GM12878 (cell line): ENCODE data around the gene OPCML. TPM values are rescaled to one million over a fixed set of nuclear protein-coding genes. Genes with fewer than 3 reads are reported as not detected.

Source experiments
- ATAC-seq: fragments of 200-7000 bp; cut with Tn5 transposase; 3 replicates; pipeline ENCODE4 v1.9.1; 2020; ENCODE audit warnings: mild to moderate bottlenecking, moderate library complexity
- BruUV-seq: library from RNA; stranded (reverse); fragments of 400-500 nt; replicated peaks from 2 replicates; lab custom pipeline; 2021; lab: Mats Ljungman, UMichigan
- CTCF ChIA-PET: fragments of 300-600 bp; sonication (Branson Sonifier 250); formaldehyde crosslinking; extraction: SDS; loops from one replicate; lab custom pipeline; 2021; ENCODE audit warnings: inconsistent platforms; lab: Yijun Ruan, JAX
- POLR2A ChIA-PET: fragments of 350-600 bp; formaldehyde crosslinking; extraction: SDS; loops from one replicate; lab custom pipeline; 2021; ENCODE audit warnings: inconsistent platforms; lab: Charles Lee
- RAD21 ChIA-PET: fragments of 300-600 bp; sonication (Branson Sonifier 250); formaldehyde crosslinking; loops from one replicate; lab custom pipeline; 2023; ENCODE audit warnings: antibody characterized with exemption; ENCODE audit not compliant: unreplicated experiment; lab: Charles Lee
- SMC1A ChIA-PET: fragments of 300-600 bp; sonication (Branson Sonifier 250); formaldehyde crosslinking; loops from one replicate; lab custom pipeline; 2023; ENCODE audit not compliant: unreplicated experiment, uncharacterized antibody; lab: Charles Lee
- DNase-seq: peaks from one replicate; pipeline ENCODE4 v3.0.0-alpha.2; 2011; ENCODE audit warnings: low read depth, low spot score
- FAIRE-seq: peaks from 3 replicates; lab custom pipeline; 2011; peaks lifted over from hg19 to GRCh38; lab: Jason Lieb, UNC
- H2AFZ ChIP-seq: 2 replicates; pipeline ENCODE4 v1.6.0; 2011; ENCODE audit warnings: low read depth, low read length, control low read depth; ENCODE audit not compliant: control insufficient read depth
- H3K27ac ChIP-seq: 2 replicates; pipeline ENCODE4 v1.5.1; 2011; ENCODE audit warnings: control low read depth; ENCODE audit not compliant: control insufficient read depth, insufficient read depth
- H3K27me3 ChIP-seq, 2 experiments: replicated peaks in 1 of 2; 2 replicates each; pipeline versions ENCODE4 v1.6.0 to v1.6.1; 2011; ENCODE audit warnings: low read length in 1 of 2; ENCODE audit not compliant: control insufficient read depth in 2 of 2, insufficient read depth in 2 of 2
- H3K36me3 ChIP-seq, 2 experiments: 2 replicates each; pipeline ENCODE4 v1.5.1; 2011; ENCODE audit warnings: low read length in 1 of 2; ENCODE audit not compliant: control insufficient read depth in 2 of 2, insufficient read depth in 2 of 2
- H3K4me1 ChIP-seq: 2 replicates; pipeline ENCODE4 v1.6.1; 2011; ENCODE audit warnings: mild to moderate bottlenecking, low read length, moderate library complexity, mixed read lengths; ENCODE audit not compliant: control insufficient read depth, insufficient read depth
- H3K4me2 ChIP-seq: 2 replicates; pipeline ENCODE4 v1.6.0; 2011; ENCODE audit warnings: control low read depth; ENCODE audit not compliant: control insufficient read depth, insufficient read depth
- H3K4me3 ChIP-seq: fragments of 200-600 bp; sonication (generic); 2 replicates; pipeline ENCODE4 v1.5.1; 2016
- H3K79me2 ChIP-seq: 2 replicates; pipeline ENCODE4 v1.6.0; 2011; ENCODE audit warnings: low read length; ENCODE audit not compliant: control insufficient read depth, insufficient read depth
- H3K9ac ChIP-seq: 2 replicates; pipeline ENCODE4 v1.8.0; 2011; ENCODE audit warnings: low read length, control low read depth, mixed read lengths; ENCODE audit not compliant: control insufficient read depth, insufficient read depth
- H3K9me3 ChIP-seq: replicated peaks from 3 replicates; pipeline ENCODE4 v1.5.1; 2011; ENCODE audit warnings: mild to moderate bottlenecking, low read length; ENCODE audit not compliant: control insufficient read depth, insufficient read depth
- H4K20me1 ChIP-seq: 2 replicates; pipeline ENCODE4 v1.6.0; 2011; ENCODE audit not compliant: control insufficient read depth, insufficient read depth
- SREBF1 ChIP-seq: IDR thresholded peaks from 2 replicates; pipeline ENCODE4 v1.6.1; 2012; ENCODE audit warnings: mild to moderate bottlenecking, low read length
- YY1 ChIP-seq: IDR thresholded peaks from 2 replicates; pipeline ENCODE4 v1.6.1; 2011; ENCODE audit warnings: low read depth, mild to moderate bottlenecking, low read length
- whole genome bisulfite sequencing: methylation state at CpG from one replicate; pipeline ENCODE4 v1.1.6; 2016; ENCODE audit warnings: low lambda C conversion rate; ENCODE audit not compliant: insufficient replicate concordance, insufficient coverage; ENCODE audit errors: missing lambda C conversion rate; 5-methylcytosine and 5-hydroxymethylcytosine counted together
- in situ Hi-C: fragments of 300-500 bp; cut with MboI; formaldehyde crosslinking; loops from 9 replicates; pipeline ENCODE4 v1.14.3; 2018; ENCODE audit warnings: mixed read lengths
- intact Hi-C: fragments of 100-400 bp; cut with micrococcal nuclease; formaldehyde crosslinking; loops from one replicate; pipeline ENCODE4 v1.14.2; 2022; ENCODE audit not compliant: unreplicated experiment
- polyA plus RNA-seq, 11 experiments: library from polyadenylated mRNA; depleted of rRNA in 4 of 11; unstranded in 6 of 11; stranded (reverse) in 5 of 11; fragments of >200 nt; fragmentation: Nextera tagmentation in 4 of 11; fragmentation: Illumina TruSeq in 1 of 11; extraction: Ambion mirVana in 4 of 11; extraction: Trizol in 1 of 11; gene quantifications; 1 replicate in 1 of 11; 2 replicates in 10 of 11; pipeline versions ENCODE4 v1.2.1 to v1.2.3, GENCODE V29; 2011 to 2016; ENCODE audit warnings: inconsistent platforms in 2 of 11, missing spikeins in 2 of 11, low read depth in 1 of 11
- total RNA-seq, 4 experiments: library from RNA; depleted of rRNA in 3 of 4; stranded (reverse); fragments of >200 nt in 3 of 4; fragmentation: Illumina TruSeq in 1 of 4; extraction: Trizol in 1 of 4; gene quantifications; 2 replicates each; pipeline versions ENCODE4 v1.2.1 to v1.2.3, GENCODE V29; 2013 to 2021
- TF ChIP-seq, protein P1 (sequence below): IDR thresholded peaks from 2 replicates; pipeline ENCODE4 v1.6.1; 2012; ENCODE audit warnings: improper control_type of control experiment, low read depth, low read length; ENCODE audit not compliant: insufficient replicate concordance

Gene OPCML
- total and polyA plus RNA-seq, 10 of the 15 experiments (the other 5 are each of a cell fraction or from before 2014, with no cell fraction given), result 0.84 TPM; not detected in 9

DNA sequence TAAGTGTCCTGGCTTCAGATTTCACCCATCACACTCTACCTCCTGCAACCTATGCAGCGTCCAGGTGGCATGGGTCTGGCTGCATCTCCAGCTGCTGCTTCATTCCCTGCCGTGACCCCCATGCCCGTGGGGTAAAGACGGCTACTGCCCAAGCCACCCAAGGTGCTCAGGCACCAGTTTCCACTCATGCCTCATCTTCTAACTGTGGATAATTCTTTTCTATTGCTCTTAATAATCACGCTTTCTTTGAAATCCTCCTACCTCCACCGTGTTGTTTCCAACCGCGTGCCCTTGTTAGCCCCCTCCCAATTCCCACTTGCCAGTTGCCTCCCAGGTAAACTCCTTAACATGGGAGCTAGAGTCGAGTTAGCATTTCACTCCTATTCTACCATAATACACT is 738.5 kb downstream of the OPCML start:
- Histone ChIP-seq H4K20me1 (no peaks in the 10 kb centered on the region), H3K27me3 (no peaks in the 10 kb centered on the region), H3K4me1 (no peaks in the 10 kb centered on the region), H3K36me3 (no peaks in the 10 kb centered on the region), H3K9ac (no peak overlapping the region), H3K79me2 (no peaks in the 10 kb centered on the region), H3K9me3 (no peaks in the 10 kb centered on the region), H2AFZ (no peak overlapping the region), H3K27ac (no peak overlapping the region), H3K4me2 (no peak overlapping the region), H3K4me3 (no peak overlapping the region)
- in situ Hi-C loops, result no loop called here
- DNase-seq, result no peak
- ChIA-PET RAD21 (no interaction called here), POLR2A (no interaction called here), SMC1A (no interaction called here), CTCF (no interaction called here)
- WGBS, result 39% methylated on average over 9 of the region's 9 CpGs
- TF ChIP-seq SREBF1, result no peak
- TF ChIP-seq YY1, result no peak
- TF ChIP-seq, protein P1, sequence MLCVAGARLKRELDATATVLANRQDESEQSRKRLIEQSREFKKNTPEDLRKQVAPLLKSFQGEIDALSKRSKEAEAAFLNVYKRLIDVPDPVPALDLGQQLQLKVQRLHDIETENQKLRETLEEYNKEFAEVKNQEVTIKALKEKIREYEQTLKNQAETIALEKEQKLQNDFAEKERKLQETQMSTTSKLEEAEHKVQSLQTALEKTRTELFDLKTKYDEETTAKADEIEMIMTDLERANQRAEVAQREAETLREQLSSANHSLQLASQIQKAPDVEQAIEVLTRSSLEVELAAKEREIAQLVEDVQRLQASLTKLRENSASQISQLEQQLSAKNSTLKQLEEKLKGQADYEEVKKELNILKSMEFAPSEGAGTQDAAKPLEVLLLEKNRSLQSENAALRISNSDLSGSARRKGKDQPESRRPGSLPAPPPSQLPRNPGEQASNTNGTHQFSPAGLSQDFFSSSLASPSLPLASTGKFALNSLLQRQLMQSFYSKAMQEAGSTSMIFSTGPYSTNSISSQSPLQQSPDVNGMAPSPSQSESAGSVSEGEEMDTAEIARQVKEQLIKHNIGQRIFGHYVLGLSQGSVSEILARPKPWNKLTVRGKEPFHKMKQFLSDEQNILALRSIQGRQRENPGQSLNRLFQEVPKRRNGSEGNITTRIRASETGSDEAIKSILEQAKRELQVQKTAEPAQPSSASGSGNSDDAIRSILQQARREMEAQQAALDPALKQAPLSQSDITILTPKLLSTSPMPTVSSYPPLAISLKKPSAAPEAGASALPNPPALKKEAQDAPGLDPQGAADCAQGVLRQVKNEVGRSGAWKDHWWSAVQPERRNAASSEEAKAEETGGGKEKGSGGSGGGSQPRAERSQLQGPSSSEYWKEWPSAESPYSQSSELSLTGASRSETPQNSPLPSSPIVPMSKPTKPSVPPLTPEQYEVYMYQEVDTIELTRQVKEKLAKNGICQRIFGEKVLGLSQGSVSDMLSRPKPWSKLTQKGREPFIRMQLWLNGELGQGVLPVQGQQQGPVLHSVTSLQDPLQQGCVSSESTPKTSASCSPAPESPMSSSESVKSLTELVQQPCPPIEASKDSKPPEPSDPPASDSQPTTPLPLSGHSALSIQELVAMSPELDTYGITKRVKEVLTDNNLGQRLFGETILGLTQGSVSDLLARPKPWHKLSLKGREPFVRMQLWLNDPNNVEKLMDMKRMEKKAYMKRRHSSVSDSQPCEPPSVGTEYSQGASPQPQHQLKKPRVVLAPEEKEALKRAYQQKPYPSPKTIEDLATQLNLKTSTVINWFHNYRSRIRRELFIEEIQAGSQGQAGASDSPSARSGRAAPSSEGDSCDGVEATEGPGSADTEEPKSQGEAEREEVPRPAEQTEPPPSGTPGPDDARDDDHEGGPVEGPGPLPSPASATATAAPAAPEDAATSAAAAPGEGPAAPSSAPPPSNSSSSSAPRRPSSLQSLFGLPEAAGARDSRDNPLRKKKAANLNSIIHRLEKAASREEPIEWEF, result no peak
- no peak for FAIRE-seq
- intact Hi-C loops, result no loop called here
- no peak for ATAC-seq
- BruUV-seq, result no TSS peak
